A549 (cell line): ENCODE results near the gene KIFC1. TPM values are rescaled to one million over a fixed set of nuclear protein-coding genes. Genes with fewer than 3 reads are reported as not detected.

Source experiments
- ATAC-seq, 2 experiments: fragments of 200-7000 bp in 1 of 2; fragments of >200 bp in 1 of 2; cut with Nextera tagmentation in 1 of 2; cut with Tn5 transposase in 1 of 2; 3 replicates each; pipeline versions ENCODE4 v1.8.0 to v1.9.1; 2018 to 2020; ENCODE audit warnings: mild to moderate bottlenecking in 1 of 2, moderate library complexity in 1 of 2
- CTCF ChIA-PET: fragments of 300-600 bp; sonication (Branson Sonifier 250); formaldehyde crosslinking; extraction: SDS; loops from one replicate; lab custom pipeline; 2021; ENCODE audit warnings: antibody characterized with exemption, inconsistent platforms; lab: Yijun Ruan, JAX
- POLR2A ChIA-PET: fragments of 350-600 bp; formaldehyde crosslinking; extraction: SDS; loops from one replicate; lab custom pipeline; 2021; ENCODE audit warnings: antibody characterized with exemption, inconsistent platforms; lab: Yijun Ruan, JAX
- DNase-seq, 2 experiments: peaks; one replicate each; pipeline versions ENCODE4 v3.0.0 to v3.0.0-alpha.2; 2011 to 2016; ENCODE audit warnings: low read depth in 1 of 2, low spot score in 1 of 2
- FAIRE-seq: peaks from 2 replicates; lab custom pipeline; 2011; peaks lifted over from hg19 to GRCh38; lab: Jason Lieb, UNC
- H3K27ac ChIP-seq, 2 experiments: fragments of >200 bp; sonication (Bioruptor Twin); formaldehyde crosslinking; 3 replicates each; pipeline ENCODE4 v1.5.1; 2016 to 2017
- H3K4me1 ChIP-seq: fragments of >200 bp; sonication (Bioruptor Twin); formaldehyde crosslinking; 3 replicates; pipeline ENCODE4 v1.6.1; 2016
- H3K4me2 ChIP-seq: fragments of >200 bp; sonication (Bioruptor Twin); formaldehyde crosslinking; 3 replicates; pipeline ENCODE4 v1.6.1; 2016
- H3K4me3 ChIP-seq: fragments of >200 bp; sonication (Bioruptor Twin); formaldehyde crosslinking; 3 replicates; pipeline ENCODE4 v1.5.1; 2016
- H3K9me3 ChIP-seq: fragments of >200 bp; sonication (Bioruptor Twin); formaldehyde crosslinking; 3 replicates; pipeline ENCODE4 v1.6.1; 2016
- CHD2 ChIP-seq: fragments of 150-350 bp; IDR thresholded peaks from 2 replicates; pipeline ENCODE4 v1.6.1; 2014; ENCODE audit warnings: low read length; ENCODE audit not compliant: partially characterized antibody
- E2F6 ChIP-seq: IDR thresholded peaks from 2 replicates; pipeline ENCODE4 v1.6.1; 2012; ENCODE audit warnings: low read depth, borderline replicate concordance
- FOXS1 ChIP-seq: fragments of 250-450 bp; sonication (Bioruptor Pico); IDR thresholded peaks from 2 replicates; pipeline ENCODE4 v1.5.0; 2020; ENCODE audit warnings: mild to moderate bottlenecking, moderate library complexity
- HEYL ChIP-seq: fragments of 250-450 bp; sonication (Bioruptor Pico); IDR thresholded peaks from 2 replicates; pipeline ENCODE4 v1.8.0; 2021; ENCODE audit warnings: mild to moderate bottlenecking, moderate library complexity
- HOXB13 ChIP-seq: fragments of 250-450 bp; sonication (Bioruptor Pico); IDR thresholded peaks from 2 replicates; pipeline ENCODE4 v1.5.0; 2020; ENCODE audit warnings: low read depth, mild to moderate bottlenecking, moderate library complexity
- HOXB5 ChIP-seq: fragments of 250-450 bp; sonication (Bioruptor Pico); IDR thresholded peaks from 2 replicates; pipeline ENCODE4 v1.5.0; 2020; ENCODE audit warnings: mild to moderate bottlenecking, moderate library complexity
- KDM5A ChIP-seq: fragments of 200-600 bp; sonication (generic); IDR thresholded peaks from 2 replicates; pipeline ENCODE4 v1.6.1; 2016; ENCODE audit warnings: antibody characterized with exemption, mild to moderate bottlenecking
- MAZ ChIP-seq: fragments of 150-350 bp; IDR thresholded peaks from 2 replicates; pipeline ENCODE4 v1.6.1; 2014; ENCODE audit warnings: antibody characterized with exemption, low read depth, low read length, borderline replicate concordance
- PHF8 ChIP-seq: fragments of 200-600 bp; sonication (generic); IDR thresholded peaks from 2 replicates; pipeline ENCODE4 v1.6.1; 2016; ENCODE audit warnings: low read depth, mild to moderate bottlenecking, antibody characterized with exemption, moderate library complexity, borderline replicate concordance
- POLR2A ChIP-seq: IDR thresholded peaks from 2 replicates; pipeline ENCODE4 v1.6.1; 2012; ENCODE audit warnings: mild to moderate bottlenecking, low read length
- POLR2AphosphoS2 ChIP-seq: conservative IDR thresholded peaks from 2 replicates; pipeline ENCODE4 v1.6.1; 2012; ENCODE audit warnings: low read length, improper control_type of control experiment, inconsistent platforms
- RAD21 ChIP-seq, 2 experiments: fragments of >200 bp in 1 of 2; sonication (Bioruptor Twin) in 1 of 2; formaldehyde crosslinking in 1 of 2; IDR thresholded peaks in 1 of 2; conservative IDR thresholded peaks in 1 of 2; 2 replicates in 1 of 2; 3 replicates in 1 of 2; pipeline ENCODE4 v1.6.1; 2012 to 2018; ENCODE audit warnings: inconsistent platforms in 1 of 2
- RCOR1 ChIP-seq: fragments of 150-350 bp; IDR thresholded peaks from 2 replicates; pipeline ENCODE4 v1.6.1; 2014; ENCODE audit warnings: antibody characterized with exemption, low read length, low read depth
- REST ChIP-seq: fragments of 200-600 bp; sonication (generic); IDR thresholded peaks from 2 replicates; pipeline ENCODE4 v1.6.1; 2016; ENCODE audit warnings: antibody characterized with exemption, mild to moderate bottlenecking, moderate library complexity
- SREBF2 ChIP-seq: fragments of 450-650 bp; IDR thresholded peaks from 2 replicates; pipeline ENCODE4 v1.6.1; 2014; ENCODE audit warnings: mild to moderate bottlenecking, moderate library complexity
- TFCP2L1 ChIP-seq: fragments of 250-450 bp; sonication (Bioruptor Pico); IDR thresholded peaks from 2 replicates; pipeline ENCODE4 v1.5.0; 2021; ENCODE audit warnings: mild to moderate bottlenecking
- USF2 ChIP-seq: fragments of 450-650 bp; IDR thresholded peaks from 2 replicates; pipeline ENCODE4 v1.6.1; 2014; ENCODE audit warnings: antibody characterized with exemption
- ZNF302 ChIP-seq: fragments of 250-450 bp; sonication (Bioruptor Pico); IDR thresholded peaks from 2 replicates; pipeline ENCODE4 v1.9.0; 2021; ENCODE audit warnings: inconsistent platforms, mild to moderate bottlenecking, moderate library complexity
- ZSCAN20 ChIP-seq: fragments of 250-450 bp; sonication (Bioruptor Pico); IDR thresholded peaks from 2 replicates; pipeline ENCODE4 v1.8.0; 2022; ENCODE audit warnings: mild to moderate bottlenecking, moderate library complexity
- WGBS: methylation state at CpG from one replicate; pipeline ENCODE4 v1.1.6; 2017; ENCODE audit errors: missing lambda C conversion rate; 5-methylcytosine and 5-hydroxymethylcytosine counted together
- polyA plus RNA-seq, 4 experiments: library from polyadenylated mRNA; depleted of rRNA in 3 of 4; stranded (reverse); fragments of >200 nt; fragmentation: RNase III in 1 of 4; extraction: RNeasy Plus Mini Kit Qiagen cat#74134 plus additional on column Dnase treatment in 1 of 4; gene quantifications; 2 replicates in 3 of 4; 3 replicates in 1 of 4; pipeline ENCODE4 v1.2.3, GENCODE V29; 2011 to 2017
- TF ChIP-seq, protein P1 (sequence below): fragments of 250-450 bp; sonication (Bioruptor Pico); IDR thresholded peaks from 2 replicates; pipeline ENCODE4 v1.5.0; 2020; ENCODE audit warnings: low read depth, mild to moderate bottlenecking, moderate library complexity
- TF ChIP-seq, protein P2 (sequence below): IDR thresholded peaks from 2 replicates; pipeline ENCODE4 v1.6.1; 2012
- TF ChIP-seq, protein P3 (sequence below): fragments of 150-350 bp; IDR thresholded peaks from 2 replicates; pipeline ENCODE4 v1.6.1; 2014; ENCODE audit warnings: low read depth, mild to moderate bottlenecking, low read length

The KIFC1 gene
- polyA plus RNA-seq, 2 of the 4 experiments (the other 2 are of a cell fraction) = 23.9 to 30.5 TPM

DNA sequence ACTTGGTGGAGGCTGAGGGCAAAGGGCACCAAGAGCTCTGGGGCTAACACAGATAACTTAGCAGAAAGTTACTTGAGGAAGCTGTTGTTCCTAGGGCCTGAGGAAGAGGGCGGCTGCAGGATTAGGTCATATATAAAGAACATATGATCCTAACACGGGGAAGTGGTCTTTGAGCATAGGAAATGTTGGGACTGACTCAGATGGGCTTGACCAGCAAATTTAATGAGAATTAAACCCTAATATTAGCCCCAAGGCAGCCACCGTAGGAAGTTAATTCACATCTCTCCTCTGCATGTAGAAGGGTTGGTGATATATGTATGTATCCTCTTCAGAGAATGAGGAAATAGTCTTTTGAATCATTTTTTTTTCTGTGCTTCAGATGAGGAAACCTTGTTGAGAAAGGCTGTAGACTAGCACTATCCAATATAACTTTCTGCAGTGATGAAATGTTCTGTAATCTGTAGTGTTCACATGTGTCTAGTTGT, 53.5 kb downstream of the KIFC1 start (continued):
- TF ChIP-seq RAD21 (conservative IDR thresholded peaks at IDR 0.05 in 1 of 2, IDR thresholded peaks at IDR 0.05 in 1 of 2) (no peak), SREBF2 (no peak), HOXB5 (CRISPR knock-in tag) (no peak)

DNA sequence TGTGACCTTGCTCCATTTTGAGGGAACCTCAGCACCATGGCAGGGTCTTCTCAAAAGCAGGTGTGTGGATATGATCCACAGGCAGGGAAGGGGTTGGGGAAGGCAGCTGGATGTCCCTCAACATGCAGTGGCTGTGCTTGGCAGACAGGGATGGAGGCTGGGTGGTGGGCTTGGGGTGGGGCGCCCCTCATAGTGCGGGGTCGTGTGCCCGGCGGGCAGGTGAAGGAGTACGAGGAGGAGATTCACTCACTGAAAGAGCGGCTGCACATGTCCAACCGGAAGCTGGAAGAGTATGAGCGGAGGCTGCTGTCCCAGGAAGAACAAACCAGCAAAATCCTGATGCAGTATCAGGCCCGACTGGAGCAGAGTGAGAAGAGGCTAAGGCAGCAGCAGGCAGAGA, 54.7 kb downstream of the KIFC1 start:
- WGBS = 90% methylated on average over 10 of the region's 10 CpGs
- TF ChIP-seq MAZ = no peak
- TF ChIP-seq ZSCAN20 = no peak
- no peak for TF ChIP-seq HOXB13 (CRISPR knock-in tag)
- TF ChIP-seq, protein P1, sequence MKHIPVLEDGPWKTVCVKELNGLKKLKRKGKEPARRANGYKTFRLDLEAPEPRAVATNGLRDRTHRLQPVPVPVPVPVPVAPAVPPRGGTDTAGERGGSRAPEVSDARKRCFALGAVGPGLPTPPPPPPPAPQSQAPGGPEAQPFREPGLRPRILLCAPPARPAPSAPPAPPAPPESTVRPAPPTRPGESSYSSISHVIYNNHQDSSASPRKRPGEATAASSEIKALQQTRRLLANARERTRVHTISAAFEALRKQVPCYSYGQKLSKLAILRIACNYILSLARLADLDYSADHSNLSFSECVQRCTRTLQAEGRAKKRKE (CRISPR knock-in tag) = no peak
- TF ChIP-seq POLR2A = no peak
- TF ChIP-seq USF2 = no peak
- TF ChIP-seq, protein P2, sequence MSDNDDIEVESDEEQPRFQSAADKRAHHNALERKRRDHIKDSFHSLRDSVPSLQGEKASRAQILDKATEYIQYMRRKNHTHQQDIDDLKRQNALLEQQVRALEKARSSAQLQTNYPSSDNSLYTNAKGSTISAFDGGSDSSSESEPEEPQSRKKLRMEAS = no peak
- no peak for TF ChIP-seq POLR2AphosphoS2
- TF ChIP-seq HEYL (CRISPR knock-in tag) = no peak
- TF ChIP-seq FOXS1 = no peak
- TF ChIP-seq TFCP2L1 (CRISPR knock-in tag) = no peak
- no peak for TF ChIP-seq E2F6
- TF ChIP-seq PHF8 = no peak
- no peak for TF ChIP-seq ZNF302 (CRISPR knock-in tag)
- TF ChIP-seq, all 56 proteins: peak for 0
- no peak for DNase-seq
- CTCF ChIA-PET = no interaction called here
- ATAC-seq = no peak
- Histone ChIP-seq H3K4me1 (no peaks in the 10 kb centered on the region), H3K9me3 (no peaks in the 10 kb centered on the region), H3K4me3 (no peak overlapping the region), H3K4me2 (no peak overlapping the region), H3K27ac (no peak overlapping the region)
- POLR2A ChIA-PET = no interaction called here
- no peak for FAIRE-seq

- Histone ChIP-seq H3K9me3 (no peaks in the 10 kb centered on the region), H3K4me1 (peaks cover 10% of the 10 kb centered on the region; the same call in 2 of the 3 replicates), H3K4me3 (no peak overlapping the region), H3K4me2 (no peak overlapping the region), H3K27ac (no peak overlapping the region)
- FAIRE-seq = no peak
- ChIA-PET POLR2A (no interaction called here), CTCF (interaction anchor here (0.6 to 1.6 kb wide), 3 partner anchors 14 to 251 kb away, joined by 3 to 5 read pairs (median 4); no protein-coding TSS in a partner anchor)
- TF ChIP-seq REST (no peak), RCOR1 (no peak), CHD2 (no peak), FOXS1 (no peak), HEYL (CRISPR knock-in tag) (no peak), KDM5A (no peak)
- TF ChIP-seq, protein P3, sequence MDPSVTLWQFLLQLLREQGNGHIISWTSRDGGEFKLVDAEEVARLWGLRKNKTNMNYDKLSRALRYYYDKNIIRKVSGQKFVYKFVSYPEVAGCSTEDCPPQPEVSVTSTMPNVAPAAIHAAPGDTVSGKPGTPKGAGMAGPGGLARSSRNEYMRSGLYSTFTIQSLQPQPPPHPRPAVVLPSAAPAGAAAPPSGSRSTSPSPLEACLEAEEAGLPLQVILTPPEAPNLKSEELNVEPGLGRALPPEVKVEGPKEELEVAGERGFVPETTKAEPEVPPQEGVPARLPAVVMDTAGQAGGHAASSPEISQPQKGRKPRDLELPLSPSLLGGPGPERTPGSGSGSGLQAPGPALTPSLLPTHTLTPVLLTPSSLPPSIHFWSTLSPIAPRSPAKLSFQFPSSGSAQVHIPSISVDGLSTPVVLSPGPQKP = no peak
- no peak for DNase-seq
- 87% methylated on average over 3 of the region's 3 CpGs for WGBS
- no peak for ATAC-seq
Observed at GRCh38 chr6:33450434-33450833, 58.8 kb downstream of the KIFC1 start.
